Activated CD8-positive, alpha-beta memory T cell treated with anti-CD3 and anti-CD28 coated beads, Interleukin-2, amount 50 U/mL, for 4 hours (primary cell): ENCODE data around the gene LORICRIN.

Experiments used
- DNase-seq: peaks from one replicate; pipeline ENCODE4 v3.0.0-alpha.2; 2020

Gene LORICRIN

GRCh38 chr1:153250166-153250565 lies 9.3 kb upstream of the LORICRIN start:
- no peak for DNase-seq

DNA sequence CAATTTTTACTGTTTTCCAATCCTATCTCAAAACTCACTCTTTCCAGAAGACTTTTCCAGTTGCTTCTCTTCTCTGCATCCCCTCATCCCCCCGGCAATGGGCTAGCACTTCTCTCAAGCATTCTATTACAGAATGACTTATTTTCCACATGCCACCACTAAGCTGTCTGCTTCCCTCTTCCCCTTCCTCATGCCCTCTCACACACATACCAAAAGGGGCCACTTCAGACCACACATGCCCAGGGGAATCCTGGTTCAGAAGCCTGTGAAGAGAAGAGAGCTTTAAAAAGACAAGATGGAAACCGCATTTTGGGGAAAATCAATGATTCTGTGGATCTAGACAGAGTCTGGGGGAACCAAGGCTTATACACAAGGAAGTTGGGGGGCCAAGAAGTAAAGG lies 8.4 kb upstream of the LORICRIN start:
- DNase-seq = no peak

DNA sequence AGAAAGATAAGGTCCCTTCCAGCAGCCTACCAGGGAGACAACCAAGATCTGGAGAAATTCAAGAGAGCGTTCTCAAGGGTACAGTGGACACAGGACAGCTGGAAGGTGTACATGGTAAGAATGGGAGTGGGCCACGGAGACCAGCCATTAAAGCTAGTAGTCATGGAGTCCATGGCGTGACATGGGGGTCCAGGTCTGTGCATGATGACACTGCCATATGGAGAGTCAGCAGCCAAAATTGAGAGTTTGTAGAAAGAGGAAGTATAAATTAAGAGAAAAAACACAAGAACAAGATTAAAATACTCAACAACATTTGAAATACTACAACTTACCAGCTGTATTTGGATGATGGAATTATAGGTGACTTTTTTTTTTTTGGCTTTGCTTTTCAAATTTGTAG lies 7.9 kb upstream of the LORICRIN start:
- no peak for DNase-seq

- DNase-seq = no peak
Observed at GRCh38 chr1:153251988-153252387, 7.5 kb upstream of the LORICRIN start.

GRCh38 chr1:153253076-153253475 lies 6.4 kb upstream of the LORICRIN start:
- no peak for DNase-seq

- no peak for DNase-seq
Observed at GRCh38 chr1:153253693-153254092, 5.8 kb upstream of the LORICRIN start.

DNA sequence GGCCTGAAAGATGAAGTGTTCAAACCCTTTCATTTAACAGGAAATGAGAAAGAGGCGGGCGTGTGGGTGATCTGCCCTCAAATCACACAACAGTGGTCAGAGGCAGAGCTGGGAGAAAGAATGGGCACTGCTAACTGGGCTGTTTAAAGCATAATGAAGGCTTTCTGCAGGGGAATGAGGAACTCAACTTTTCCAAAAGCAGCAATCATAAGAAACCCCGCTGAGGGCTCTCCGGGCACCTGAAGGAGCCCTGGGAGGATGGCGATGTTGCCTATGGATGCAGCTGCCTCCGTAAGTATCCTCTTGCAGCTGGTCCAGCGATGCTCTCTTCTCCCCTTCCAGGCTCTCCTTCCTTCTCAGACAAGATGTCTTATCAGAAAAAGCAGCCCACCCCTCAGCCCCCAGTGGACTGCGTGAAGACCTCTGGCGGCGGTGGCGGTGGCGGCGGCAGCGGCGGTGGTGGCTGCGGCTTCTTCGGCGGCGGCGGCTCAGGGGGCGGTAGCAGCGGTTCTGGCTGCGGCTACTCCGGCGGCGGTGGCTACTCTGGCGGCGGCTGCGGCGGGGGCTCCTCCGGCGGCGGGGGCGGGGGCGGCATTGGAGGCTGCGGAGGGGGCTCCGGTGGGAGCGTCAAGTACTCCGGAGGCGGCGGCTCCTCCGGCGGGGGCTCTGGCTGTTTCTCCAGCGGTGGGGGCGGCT lies 1.2 kb downstream of the LORICRIN start:
- DNase-seq = peak; percentile 22

GRCh38 chr1:153261281-153262069 lies 2.0 kb downstream of the LORICRIN start:
- peak; percentile 40 for DNase-seq

DNA sequence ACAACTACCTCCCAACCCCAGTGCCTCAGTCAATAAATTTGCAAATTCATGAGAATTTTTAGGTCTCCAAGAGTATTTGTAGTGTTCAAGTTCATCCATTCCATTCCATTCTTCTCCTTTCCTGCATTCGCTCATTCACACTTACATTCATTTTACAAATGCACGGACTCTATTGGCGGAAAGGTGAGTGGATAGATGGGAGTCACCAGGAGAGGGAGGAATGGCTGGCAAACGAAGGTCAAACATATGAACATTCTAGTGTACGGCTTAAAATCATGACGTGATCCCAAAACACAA lies 2.5 kb downstream of the LORICRIN start:
- DNase-seq = no peak

- DNase-seq = no peak
Observed at GRCh38 chr1:153262462-153263157, 3.1 kb downstream of the LORICRIN start.

- no peak for DNase-seq
Observed at GRCh38 chr1:153265457-153265856, 6.0 kb downstream of the LORICRIN start.

DNA sequence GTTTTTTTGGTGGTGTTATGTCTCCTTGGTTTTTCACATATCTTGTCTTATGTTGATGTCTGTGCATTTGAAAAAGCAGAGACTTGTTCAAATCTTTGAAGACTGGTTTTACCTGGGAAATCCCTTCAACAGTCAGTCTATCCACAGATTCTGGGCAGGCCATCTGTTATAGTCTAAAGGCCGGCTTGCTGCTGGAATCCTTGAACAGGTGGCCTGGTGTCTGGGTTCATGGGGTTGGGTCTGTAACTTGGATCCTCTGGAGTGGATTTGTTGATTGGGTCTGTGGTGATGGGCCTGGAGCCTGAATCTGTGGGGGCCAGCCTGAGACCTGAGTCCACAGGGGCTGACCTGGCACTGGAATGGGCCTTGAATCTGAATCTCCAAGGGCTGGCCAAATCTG lies 12.2 kb downstream of the LORICRIN start:
- DNase-seq = no peak

GRCh38 chr1:153272186-153272585 lies 12.7 kb downstream of the LORICRIN start:
- no peak for DNase-seq

- DNase-seq = no peak
Observed at GRCh38 chr1:153277852-153278251, 18.4 kb downstream of the LORICRIN start.

DNA sequence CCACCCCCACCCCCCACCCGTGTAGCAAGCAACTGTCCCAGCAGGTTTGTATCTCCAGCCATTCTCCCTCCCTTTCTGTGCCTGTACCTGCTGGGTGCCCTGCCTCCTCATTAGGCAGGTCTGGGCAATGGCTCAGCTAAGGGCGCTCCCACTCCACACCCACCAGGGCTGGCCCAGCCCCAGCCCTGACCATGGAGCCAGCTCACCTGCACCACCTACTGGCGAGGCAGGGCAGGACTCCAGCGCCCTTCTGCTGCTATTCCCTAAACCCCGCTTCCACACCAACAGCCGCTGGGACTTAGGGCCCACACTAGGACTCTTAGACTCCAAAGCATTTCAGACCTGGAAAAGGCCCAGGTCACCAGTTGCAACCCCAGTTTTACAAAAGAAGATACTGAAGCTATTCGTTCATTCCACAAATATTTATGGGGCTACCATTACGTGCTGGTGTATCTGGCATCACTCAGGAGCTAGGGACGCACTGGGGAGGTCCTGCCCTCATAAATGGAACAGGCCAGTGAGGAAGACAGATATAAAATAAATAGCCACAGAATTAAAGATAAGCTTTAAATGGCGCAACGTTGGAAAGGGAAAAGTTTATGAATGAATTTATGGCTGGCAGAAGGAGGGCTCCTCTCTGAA lies 29.3 kb downstream of the LORICRIN start:
- DNase-seq = no peak

GRCh38 chr1:153291514-153291913 lies 32.0 kb downstream of the LORICRIN start:
- DNase-seq = no peak

DNA sequence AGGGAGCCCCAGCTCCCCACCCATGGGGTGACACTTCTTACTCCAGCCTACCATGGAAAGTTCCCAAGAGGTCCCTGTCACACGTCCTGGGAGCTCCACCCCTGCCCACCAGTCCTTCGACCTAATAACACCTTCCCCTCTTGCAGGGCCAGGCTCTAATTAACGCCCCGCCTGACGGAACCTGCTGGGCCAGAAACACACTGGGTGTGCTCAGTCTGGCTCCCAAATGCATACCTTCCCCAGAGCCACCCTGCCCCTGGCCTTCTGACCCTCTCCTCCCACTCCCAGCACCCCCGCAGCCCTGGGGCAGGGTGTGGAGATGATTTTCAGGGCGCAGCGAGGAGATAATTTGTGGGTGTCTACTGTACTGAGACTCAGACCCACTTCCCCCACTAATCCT lies 32.7 kb downstream of the LORICRIN start:
- DNase-seq = no peak

DNA sequence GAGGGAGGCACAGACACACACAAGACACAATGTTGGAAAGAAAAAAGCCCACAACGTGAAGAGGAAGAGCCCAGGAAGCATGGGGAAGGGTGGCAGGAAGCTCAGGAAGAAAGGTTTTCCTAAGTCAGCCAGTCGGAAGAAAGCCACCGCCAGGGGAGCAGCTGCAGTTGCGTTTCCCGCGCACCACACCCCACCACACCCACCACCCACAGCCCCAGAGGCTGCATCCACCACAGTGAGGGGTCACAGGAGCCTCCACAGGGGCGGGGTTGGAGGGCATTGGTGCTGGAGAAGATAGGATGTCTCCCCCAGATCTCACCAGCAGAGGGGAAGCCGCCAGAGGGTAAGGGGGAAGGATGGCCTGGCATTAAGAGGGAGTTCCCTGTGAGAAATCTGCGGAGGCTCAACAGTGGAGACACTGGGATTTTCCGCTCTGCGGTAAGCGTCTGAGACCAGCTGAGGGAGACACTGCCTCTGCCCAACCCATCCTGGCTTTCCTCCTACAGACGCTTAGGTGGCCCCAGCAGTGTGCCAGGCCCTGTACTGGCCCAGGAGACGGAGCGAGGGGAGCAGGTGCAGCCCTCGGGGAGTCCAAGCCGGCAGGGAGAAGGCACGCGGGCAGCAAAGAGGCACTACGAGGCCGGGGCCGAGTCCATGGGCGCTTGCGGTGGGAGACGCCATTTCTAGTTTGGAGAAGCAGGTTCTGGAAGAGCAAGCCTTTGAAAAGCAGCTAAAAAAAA lies 33.4 kb downstream of the LORICRIN start:
- no peak for DNase-seq

DNA sequence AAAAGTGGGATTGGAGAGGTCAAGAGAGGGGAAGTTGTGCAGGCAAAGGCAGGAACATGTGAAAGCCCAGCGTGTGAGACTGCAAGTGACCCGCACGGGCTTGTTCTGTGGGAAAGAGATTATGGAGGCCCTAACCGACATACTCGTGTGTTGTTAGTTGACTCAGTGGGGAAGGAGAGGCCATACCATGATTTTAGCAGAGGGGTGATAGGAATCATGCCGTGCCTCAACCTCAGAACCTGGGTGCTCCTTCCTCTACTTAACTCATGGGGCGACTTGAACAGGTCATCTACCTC lies 33.9 kb downstream of the LORICRIN start:
- no peak for DNase-seq

GRCh38 chr1:153293851-153294250 lies 34.4 kb downstream of the LORICRIN start:
- DNase-seq = no peak

DNA sequence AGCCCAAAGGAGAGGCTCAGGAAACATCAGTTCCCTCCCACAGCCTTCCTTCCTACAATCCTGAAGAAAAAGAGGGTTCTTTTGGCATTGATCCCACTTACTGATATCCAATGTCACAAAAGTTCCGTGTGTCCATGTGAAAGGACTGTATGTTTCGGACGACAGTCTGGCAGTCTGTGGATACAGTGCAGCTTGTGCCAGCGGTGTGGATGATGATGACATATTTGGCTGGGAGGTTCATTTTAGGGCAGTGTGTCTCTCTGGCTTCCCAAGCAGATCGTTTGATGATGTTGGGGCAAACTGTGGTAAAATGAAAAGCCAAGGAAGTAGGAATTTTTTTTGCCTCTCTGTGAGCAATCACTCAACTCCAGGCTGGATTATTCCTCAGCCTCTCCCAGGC lies 42.8 kb downstream of the LORICRIN start:
- no peak for DNase-seq

GRCh38 chr1:153305682-153306081 lies 46.2 kb downstream of the LORICRIN start:
- no peak for DNase-seq
